SK-N-MC (cell line): ENCODE results near the gene TNFRSF18.

Experiments
- EZH2 ChIP-seq: fragments of 200-600 bp; sonication (generic); IDR thresholded peaks from one replicate; pipeline ENCODE4 v1.6.1; 2017; ENCODE audit warnings: antibody characterized with exemption
- FOXP2 ChIP-seq: optimal IDR thresholded peaks from 2 replicates; pipeline ENCODE3; 2011; ENCODE audit warnings: mild to moderate bottlenecking, moderate library complexity; ENCODE audit not compliant: insufficient read depth; ENCODE audit errors: extremely low read length, control extremely low read depth
- POLR2AphosphoS5 ChIP-seq: IDR thresholded peaks from 2 replicates; pipeline ENCODE4 v1.6.1; 2012; ENCODE audit warnings: mild to moderate bottlenecking, low read depth, low read length, borderline replicate concordance

DNA sequence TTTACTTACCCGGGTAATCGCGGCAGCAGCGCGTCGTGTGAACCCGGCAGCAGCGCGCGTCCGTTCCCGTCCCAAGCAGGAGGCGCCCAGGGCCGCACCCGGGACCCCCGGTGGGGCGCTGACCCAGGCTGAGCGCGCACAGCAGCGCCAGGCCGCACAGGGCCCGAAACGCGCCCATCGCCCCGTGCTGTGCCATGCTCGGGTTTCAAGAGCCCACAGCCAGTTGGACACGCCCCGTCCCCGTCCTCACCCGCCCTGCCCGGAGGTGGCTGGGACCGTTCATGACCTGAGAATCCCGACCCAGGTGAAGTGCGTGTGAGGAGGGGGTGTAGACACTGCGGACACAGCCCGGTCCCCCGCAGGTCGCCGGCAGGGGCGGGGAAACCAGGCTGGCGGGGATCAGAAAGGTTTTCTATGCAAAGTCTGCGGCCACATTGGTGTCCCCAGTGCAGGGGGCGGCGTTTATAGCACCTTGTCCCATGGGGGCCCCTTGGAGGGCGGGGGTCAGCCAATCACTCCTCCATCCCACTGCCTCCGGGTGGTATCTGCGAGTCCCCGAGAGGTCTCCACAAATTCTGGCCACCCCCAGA lies at the start of gene TNFRSF18:
- TF ChIP-seq POLR2AphosphoS5 (no peak), EZH2 (no peak), FOXP2 (no peak)
